PC-3 (cell line): ENCODE measurements around the gene RAPGEF3.

Source experiments
- EZH2phosphoT487 ChIP-seq: fragments of 300-600 bp; sonication (generic); IDR thresholded peaks from 2 replicates; pipeline ENCODE4 v1.6.1; 2018; ENCODE audit warnings: mild to moderate bottlenecking, antibody characterized with exemption, low read length, borderline replicate concordance
- TF ChIP-seq, protein P1 (sequence below): fragments of 300-600 bp; sonication (generic); conservative IDR thresholded peaks from 2 replicates; pipeline ENCODE4 v1.5.1; 2017; ENCODE audit warnings: antibody characterized with exemption, low read depth, mild to moderate bottlenecking, low read length

DNA sequence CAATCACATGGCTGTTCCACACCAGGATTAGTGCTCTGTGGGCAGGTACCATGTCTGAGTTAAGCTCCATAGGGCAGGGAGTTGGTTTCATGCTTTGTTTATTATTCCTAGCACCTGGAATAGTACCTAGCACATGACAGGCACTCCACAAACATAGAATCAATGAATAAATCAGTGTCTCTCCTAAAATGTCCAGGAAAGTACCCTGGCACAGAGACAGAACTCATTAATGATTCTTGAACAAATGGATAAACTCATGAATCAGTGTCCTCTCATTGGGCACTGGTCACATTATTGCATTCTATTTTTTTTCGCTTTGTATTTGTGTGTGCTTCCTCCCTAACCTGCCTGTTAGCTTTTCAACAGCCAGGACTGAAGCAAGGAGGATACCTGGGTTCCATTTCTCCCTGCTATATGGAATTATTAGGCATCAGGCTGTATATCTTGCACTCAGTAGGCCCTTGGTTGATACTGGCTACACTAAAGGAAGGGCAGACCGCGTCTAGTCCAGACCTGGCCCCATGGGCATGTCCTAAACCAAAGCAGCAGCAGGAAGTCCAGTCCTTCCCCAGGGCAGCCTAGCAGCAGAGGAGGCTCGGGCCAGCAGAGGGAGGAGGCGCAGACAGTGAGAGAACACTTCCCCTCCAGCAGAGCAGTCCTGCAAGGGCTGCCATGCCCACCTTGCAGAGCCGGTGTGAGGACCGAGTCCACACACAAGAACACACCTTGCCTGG, 42.7 kb upstream of the RAPGEF3 start:
- TF ChIP-seq, protein P1, sequence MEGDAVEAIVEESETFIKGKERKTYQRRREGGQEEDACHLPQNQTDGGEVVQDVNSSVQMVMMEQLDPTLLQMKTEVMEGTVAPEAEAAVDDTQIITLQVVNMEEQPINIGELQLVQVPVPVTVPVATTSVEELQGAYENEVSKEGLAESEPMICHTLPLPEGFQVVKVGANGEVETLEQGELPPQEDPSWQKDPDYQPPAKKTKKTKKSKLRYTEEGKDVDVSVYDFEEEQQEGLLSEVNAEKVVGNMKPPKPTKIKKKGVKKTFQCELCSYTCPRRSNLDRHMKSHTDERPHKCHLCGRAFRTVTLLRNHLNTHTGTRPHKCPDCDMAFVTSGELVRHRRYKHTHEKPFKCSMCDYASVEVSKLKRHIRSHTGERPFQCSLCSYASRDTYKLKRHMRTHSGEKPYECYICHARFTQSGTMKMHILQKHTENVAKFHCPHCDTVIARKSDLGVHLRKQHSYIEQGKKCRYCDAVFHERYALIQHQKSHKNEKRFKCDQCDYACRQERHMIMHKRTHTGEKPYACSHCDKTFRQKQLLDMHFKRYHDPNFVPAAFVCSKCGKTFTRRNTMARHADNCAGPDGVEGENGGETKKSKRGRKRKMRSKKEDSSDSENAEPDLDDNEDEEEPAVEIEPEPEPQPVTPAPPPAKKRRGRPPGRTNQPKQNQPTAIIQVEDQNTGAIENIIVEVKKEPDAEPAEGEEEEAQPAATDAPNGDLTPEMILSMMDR: no peak
- TF ChIP-seq EZH2phosphoT487: no peak
